ENCODE data around the gene PDLIM7.

GRCh38 chr5:177448244-177448950 is 49.0 kb downstream of the PDLIM7 start:
- no peak for TF ChIP-seq CTCF (optimal IDR thresholded peaks at IDR 0.05 in 1 of 3, IDR thresholded peaks at IDR 0.05 in 1 of 3, conservative IDR thresholded peaks at IDR 0.05 in 1 of 3; ENCODE audit: extremely low read depth in 1 of 3, insufficient read depth in 2 of 3, low read length in 3 of 3)
- TF ChIP-seq EZH2 (IDR thresholded peaks at IDR 0.05; ENCODE audit: low read length): no peak
